H1 (cell line): Measurements from ENCODE around the gene DRAM1.

Source experiments
- CBX5 ChIP-seq: fragments of 300-800, 300-1000 bp; sonication (generic); IDR thresholded peaks from 2 replicates; pipeline ENCODE4 v1.7.1; 2016; ENCODE audit warnings: antibody characterized with exemption, low read length, low read depth
- CTCF ChIP-seq, 3 experiments: IDR thresholded peaks; 1 replicate in 2 of 3; 2 replicates in 1 of 3; pipeline versions ENCODE4 v1.5.1 to v1.6.1; 2011; ENCODE audit warnings: low read length in 3 of 3, mild to moderate bottlenecking in 3 of 3, inconsistent platforms in 2 of 3, low read depth in 1 of 3, moderate library complexity in 1 of 3; ENCODE audit not compliant: insufficient read depth in 1 of 3; ENCODE audit errors: control extremely low read depth in 1 of 3
- EP300 ChIP-seq, 2 experiments: IDR thresholded peaks; 1 replicate in 1 of 2; 2 replicates in 1 of 2; pipeline ENCODE4 v1.6.1; 2011 to 2012; ENCODE audit warnings: low read depth in 2 of 2, low read length in 2 of 2, mild to moderate bottlenecking in 2 of 2, borderline replicate concordance in 1 of 2, inconsistent platforms in 1 of 2, moderate library complexity in 1 of 2
- EZH2 ChIP-seq: fragments of 200-600 bp; sonication (generic); IDR thresholded peaks from 2 replicates; pipeline ENCODE4 v1.7.1; 2012; ENCODE audit warnings: low read depth, mild to moderate bottlenecking, moderate library complexity, low read length, inconsistent platforms; ENCODE audit not compliant: severe bottlenecking
- GTF2F1 ChIP-seq: IDR thresholded peaks from 2 replicates; pipeline ENCODE4 v1.6.1; 2012; ENCODE audit warnings: low read depth, low read length, improper control_type of control experiment, borderline replicate concordance
- JUN ChIP-seq: IDR thresholded peaks from 2 replicates; pipeline ENCODE4 v1.6.1; 2011; ENCODE audit warnings: low read depth, mild to moderate bottlenecking, improper control_type of control experiment, low read length
- NANOG ChIP-seq: IDR thresholded peaks from 2 replicates; pipeline ENCODE4 v1.6.1; 2011; ENCODE audit warnings: low read length, low read depth, mild to moderate bottlenecking, inconsistent platforms; ENCODE audit not compliant: insufficient read depth, poor library complexity, severe bottlenecking
- POLR2A ChIP-seq, 2 experiments: IDR thresholded peaks; 1 replicate in 1 of 2; 2 replicates in 1 of 2; pipeline ENCODE4 v1.6.1; 2011; ENCODE audit warnings: low read depth in 2 of 2, low read length in 2 of 2, mild to moderate bottlenecking in 2 of 2; ENCODE audit errors: control extremely low read depth in 1 of 2
- RAD21 ChIP-seq, 2 experiments: IDR thresholded peaks in 1 of 2; conservative IDR thresholded peaks in 1 of 2; 2 replicates each; pipeline ENCODE4 v1.6.1; 2011; ENCODE audit warnings: low read depth in 2 of 2, low read length in 2 of 2, improper control_type of control experiment in 1 of 2, inconsistent platforms in 1 of 2, mild to moderate bottlenecking in 1 of 2, moderate library complexity in 1 of 2
- RXRA ChIP-seq: IDR thresholded peaks from 2 replicates; pipeline ENCODE4 v1.6.1; 2011; ENCODE audit warnings: low read depth, mild to moderate bottlenecking, low read length, moderate library complexity; ENCODE audit not compliant: insufficient read depth
- SIN3A ChIP-seq, 2 experiments: IDR thresholded peaks in 1 of 2; conservative IDR thresholded peaks in 1 of 2; 2 replicates each; pipeline ENCODE4 v1.6.1; 2011 to 2012; ENCODE audit warnings: low read length in 2 of 2, improper control_type of control experiment in 1 of 2, low read depth in 1 of 2, mild to moderate bottlenecking in 1 of 2
- SUZ12 ChIP-seq: fragments of 200-600 bp; sonication (generic); IDR thresholded peaks from 2 replicates; pipeline ENCODE4 v1.6.1; 2012; ENCODE audit warnings: mild to moderate bottlenecking, inconsistent platforms, low read length, moderate library complexity, mixed read lengths
- TF ChIP-seq, protein P1 (sequence below): IDR thresholded peaks from 2 replicates; pipeline ENCODE4 v1.6.1; 2011; ENCODE audit warnings: low read depth, mild to moderate bottlenecking, low read length; ENCODE audit not compliant: insufficient read depth
- TF ChIP-seq, protein P2 (sequence below): IDR thresholded peaks from 2 replicates; pipeline ENCODE4 v1.6.1; 2011; ENCODE audit warnings: low read length, improper control_type of control experiment

- TF ChIP-seq POLR2A (IDR thresholded peaks at IDR 0.05; ENCODE audit: control extremely low read depth in 1 of 2, low read depth in 2 of 2, low read length in 2 of 2) (no peak), CTCF (IDR thresholded peaks at IDR 0.05; ENCODE audit: control extremely low read depth in 1 of 3, insufficient read depth in 1 of 3, low read depth in 1 of 3, low read length in 3 of 3) (no peak), EZH2 (no peak), GTF2F1 (no peak), EP300 (IDR thresholded peaks at IDR 0.05; ENCODE audit: borderline replicate concordance in 1 of 2, low read depth in 2 of 2, low read length in 2 of 2) (no peak), JUN (no peak), SUZ12 (no peak), SIN3A (conservative IDR thresholded peaks at IDR 0.05 in 1 of 2, IDR thresholded peaks at IDR 0.05 in 1 of 2; ENCODE audit: low read depth in 1 of 2, low read length in 2 of 2) (no peak), CBX5 (no peak), NANOG (no peak), RXRA (no peak), RAD21 (IDR thresholded peaks at IDR 0.05 in 1 of 2, conservative IDR thresholded peaks at IDR 0.05 in 1 of 2; ENCODE audit: low read depth in 2 of 2, low read length in 2 of 2) (no peak)
- TF ChIP-seq, protein P1, sequence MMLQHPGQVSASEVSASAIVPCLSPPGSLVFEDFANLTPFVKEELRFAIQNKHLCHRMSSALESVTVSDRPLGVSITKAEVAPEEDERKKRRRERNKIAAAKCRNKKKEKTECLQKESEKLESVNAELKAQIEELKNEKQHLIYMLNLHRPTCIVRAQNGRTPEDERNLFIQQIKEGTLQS: no peak
- TF ChIP-seq, protein P2, sequence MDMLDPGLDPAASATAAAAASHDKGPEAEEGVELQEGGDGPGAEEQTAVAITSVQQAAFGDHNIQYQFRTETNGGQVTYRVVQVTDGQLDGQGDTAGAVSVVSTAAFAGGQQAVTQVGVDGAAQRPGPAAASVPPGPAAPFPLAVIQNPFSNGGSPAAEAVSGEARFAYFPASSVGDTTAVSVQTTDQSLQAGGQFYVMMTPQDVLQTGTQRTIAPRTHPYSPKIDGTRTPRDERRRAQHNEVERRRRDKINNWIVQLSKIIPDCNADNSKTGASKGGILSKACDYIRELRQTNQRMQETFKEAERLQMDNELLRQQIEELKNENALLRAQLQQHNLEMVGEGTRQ: no peak
Observed at GRCh38 chr12:101948365-101948764, 71.0 kb downstream of the DRAM1 start.
